Subcutaneous adipose tissue (tissue), 4 donors: ENCODE data around the gene IL1RAPL1. TPM values are rescaled to one million over a fixed set of nuclear protein-coding genes. Genes with fewer than 3 reads are reported as not detected.

Source experiments
- total RNA-seq, 4 donors: library from RNA; depleted of rRNA; stranded (reverse); fragments of >200 nt; gene quantifications; one replicate each; pipeline ENCODE4 v1.1.0, GENCODE V29; 2016
- TF ChIP-seq, protein P1 (sequence below): fragments of 450-650 bp; IDR thresholded peaks from one replicate; pipeline ENCODE4 v1.5.1; 2016; ENCODE audit warnings: low read depth, mild to moderate bottlenecking, control low read depth, antibody characterized with exemption, moderate library complexity

IL1RAPL1 gene
- total RNA-seq, 4 donors from 2014 or later, result 0.66 TPM; not detected in 3

- TF ChIP-seq, protein P1, sequence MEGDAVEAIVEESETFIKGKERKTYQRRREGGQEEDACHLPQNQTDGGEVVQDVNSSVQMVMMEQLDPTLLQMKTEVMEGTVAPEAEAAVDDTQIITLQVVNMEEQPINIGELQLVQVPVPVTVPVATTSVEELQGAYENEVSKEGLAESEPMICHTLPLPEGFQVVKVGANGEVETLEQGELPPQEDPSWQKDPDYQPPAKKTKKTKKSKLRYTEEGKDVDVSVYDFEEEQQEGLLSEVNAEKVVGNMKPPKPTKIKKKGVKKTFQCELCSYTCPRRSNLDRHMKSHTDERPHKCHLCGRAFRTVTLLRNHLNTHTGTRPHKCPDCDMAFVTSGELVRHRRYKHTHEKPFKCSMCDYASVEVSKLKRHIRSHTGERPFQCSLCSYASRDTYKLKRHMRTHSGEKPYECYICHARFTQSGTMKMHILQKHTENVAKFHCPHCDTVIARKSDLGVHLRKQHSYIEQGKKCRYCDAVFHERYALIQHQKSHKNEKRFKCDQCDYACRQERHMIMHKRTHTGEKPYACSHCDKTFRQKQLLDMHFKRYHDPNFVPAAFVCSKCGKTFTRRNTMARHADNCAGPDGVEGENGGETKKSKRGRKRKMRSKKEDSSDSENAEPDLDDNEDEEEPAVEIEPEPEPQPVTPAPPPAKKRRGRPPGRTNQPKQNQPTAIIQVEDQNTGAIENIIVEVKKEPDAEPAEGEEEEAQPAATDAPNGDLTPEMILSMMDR, result no peak
Measured at GRCh38 chrX:29636331-29636730, 1049.1 kb downstream of the IL1RAPL1 start.

GRCh38 chrX:29640106-29640505, 1052.9 kb downstream of the IL1RAPL1 start:
- TF ChIP-seq, protein P1, result no peak

DNA sequence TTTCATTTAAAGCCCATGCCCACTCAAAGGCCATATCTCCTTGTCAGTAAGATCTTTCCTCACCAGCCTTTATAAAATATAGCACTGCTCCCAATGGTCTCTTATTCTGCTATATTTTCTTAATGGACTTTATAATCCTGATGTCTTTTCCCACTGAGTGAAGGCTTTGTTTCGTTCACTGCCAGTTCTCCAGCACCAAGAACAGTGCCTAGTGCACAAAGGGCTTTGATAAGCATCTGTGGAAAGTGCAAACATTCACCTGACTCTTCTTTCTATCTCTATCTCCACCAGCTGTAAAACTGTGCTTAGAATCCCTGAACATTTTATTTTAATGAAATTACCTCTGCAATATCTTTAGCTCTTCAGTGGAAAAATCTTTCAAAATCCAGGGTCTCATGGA, 1054.2 kb downstream of the IL1RAPL1 start:
- TF ChIP-seq, protein P1, result no peak

GRCh38 chrX:29643181-29643580, 1055.9 kb downstream of the IL1RAPL1 start:
- TF ChIP-seq, protein P1, result no peak

- TF ChIP-seq, protein P1, result no peak
Measured at GRCh38 chrX:29648161-29648560, 1060.9 kb downstream of the IL1RAPL1 start.

DNA sequence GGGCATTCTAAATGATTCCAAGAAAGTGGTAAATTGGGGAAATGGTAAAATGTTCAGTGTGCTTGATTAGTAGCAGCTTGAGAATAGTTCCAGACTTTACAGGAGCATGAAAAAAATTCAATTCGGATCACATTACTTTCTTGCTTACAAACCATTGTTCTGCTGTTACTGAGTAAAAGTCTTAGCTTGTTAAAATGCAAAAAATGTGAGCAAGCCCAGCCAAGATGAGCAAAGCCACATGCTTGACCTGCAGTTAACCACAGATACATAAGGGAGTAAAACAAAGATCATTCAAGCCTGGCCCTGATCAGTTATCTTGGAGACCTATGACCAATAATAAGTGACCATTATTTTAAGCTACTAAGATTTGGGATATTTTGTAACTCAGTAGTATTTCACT, 1065.2 kb downstream of the IL1RAPL1 start:
- TF ChIP-seq, protein P1, result no peak

DNA sequence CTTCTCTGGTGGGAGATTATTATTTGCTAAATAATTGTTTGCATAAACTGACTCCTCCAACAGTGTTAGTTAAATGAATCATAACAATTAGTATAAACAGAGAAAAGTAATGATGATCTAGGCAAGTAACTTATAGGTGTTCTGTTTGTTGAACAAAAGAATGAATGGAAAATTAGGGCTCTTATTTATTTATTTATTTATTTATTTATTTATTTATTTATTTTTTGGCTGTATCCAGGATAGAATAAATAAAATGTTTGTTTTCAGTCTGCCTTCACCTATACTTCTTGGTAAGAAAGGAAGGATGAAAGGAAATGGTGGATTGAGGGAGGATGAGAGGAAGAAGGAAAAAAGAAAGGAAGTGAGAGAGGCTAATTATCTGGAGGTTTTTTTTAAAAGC, 1066.5 kb downstream of the IL1RAPL1 start:
- TF ChIP-seq, protein P1, result no peak
